ENCODE results near the gene CFAP73. TPM values are rescaled to one million over a fixed set of nuclear protein-coding genes. Genes with fewer than 3 reads are reported as not detected.

The CFAP73 gene
- total and polyA plus RNA-seq, 2 donors from 2014 or later, result 0.52 to 2.4 TPM

DNA sequence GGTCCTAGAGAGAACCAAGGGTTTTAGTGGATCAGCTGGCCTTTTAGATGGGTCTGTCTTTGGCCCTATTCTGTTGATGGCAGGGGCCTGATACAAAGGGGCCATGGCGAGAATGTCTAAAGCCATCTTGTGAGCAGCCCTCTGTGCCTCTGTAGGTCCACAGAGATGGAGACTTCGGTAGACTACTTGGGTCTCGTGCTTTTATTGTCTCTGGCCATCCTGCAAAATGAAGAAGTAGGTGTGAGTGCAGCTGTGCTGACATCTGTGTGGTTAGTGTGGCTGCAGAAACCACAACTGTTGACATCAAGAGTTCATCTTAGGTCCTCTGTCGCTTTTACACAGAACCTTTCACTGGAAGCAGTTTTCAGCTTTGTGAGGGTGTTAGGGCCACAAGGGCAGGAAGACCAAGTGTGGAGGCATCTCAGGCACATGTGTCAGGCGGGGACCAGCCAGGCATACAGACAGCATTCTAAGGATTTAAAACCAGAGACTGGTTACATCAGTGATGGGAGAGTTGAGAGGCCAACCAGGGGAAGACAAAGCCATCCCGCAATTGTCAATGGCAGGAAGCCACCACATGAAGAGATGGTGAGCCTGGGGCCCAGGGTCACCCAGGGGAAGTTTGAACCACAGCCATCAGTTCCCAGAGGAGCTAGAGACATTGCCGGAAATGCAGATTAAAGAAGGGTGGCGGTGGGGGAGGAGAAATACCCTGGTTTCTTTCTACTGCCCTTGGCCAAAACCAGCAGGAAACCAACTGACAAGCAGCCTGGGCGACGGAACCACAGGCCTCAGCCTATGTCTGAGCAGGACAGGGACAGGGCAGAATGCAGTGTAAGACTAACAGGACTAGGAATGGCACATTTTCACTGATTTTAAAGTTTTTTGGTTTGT, 58.8 kb downstream of the CFAP73 start:
- Histone ChIP-seq H3K36me3 (ENCODE audit: control insufficient read depth in 2 of 3, insufficient read depth in 3 of 3, low read length in 3 of 3) (no peaks in the 10 kb centered on the region), H3K9ac (ENCODE audit: low read length in 3 of 3) (no peak overlapping the region), H3K4me3 (ENCODE audit: low read length in 3 of 3) (no peak overlapping the region), H3K9me3 (ENCODE audit: control insufficient read depth in 2 of 3, insufficient read depth in 1 of 3, low read length in 3 of 3) (no peaks in the 10 kb centered on the region), H3K27me3 (ENCODE audit: control insufficient read depth, insufficient read depth, low read length) (no peaks in the 10 kb centered on the region), H3K4me1 (ENCODE audit: control insufficient read depth in 2 of 3, insufficient read depth in 2 of 3, low read depth in 1 of 3, low read length in 3 of 3) (peaks cover 0 to 10% (median 0%) of the 10 kb centered on the region in 3 donors), H3K27ac (ENCODE audit: low read depth in 2 of 2, low read length in 2 of 2) (peak overlapping the region; percentile 27 to 44)
- TF ChIP-seq, protein P1, sequence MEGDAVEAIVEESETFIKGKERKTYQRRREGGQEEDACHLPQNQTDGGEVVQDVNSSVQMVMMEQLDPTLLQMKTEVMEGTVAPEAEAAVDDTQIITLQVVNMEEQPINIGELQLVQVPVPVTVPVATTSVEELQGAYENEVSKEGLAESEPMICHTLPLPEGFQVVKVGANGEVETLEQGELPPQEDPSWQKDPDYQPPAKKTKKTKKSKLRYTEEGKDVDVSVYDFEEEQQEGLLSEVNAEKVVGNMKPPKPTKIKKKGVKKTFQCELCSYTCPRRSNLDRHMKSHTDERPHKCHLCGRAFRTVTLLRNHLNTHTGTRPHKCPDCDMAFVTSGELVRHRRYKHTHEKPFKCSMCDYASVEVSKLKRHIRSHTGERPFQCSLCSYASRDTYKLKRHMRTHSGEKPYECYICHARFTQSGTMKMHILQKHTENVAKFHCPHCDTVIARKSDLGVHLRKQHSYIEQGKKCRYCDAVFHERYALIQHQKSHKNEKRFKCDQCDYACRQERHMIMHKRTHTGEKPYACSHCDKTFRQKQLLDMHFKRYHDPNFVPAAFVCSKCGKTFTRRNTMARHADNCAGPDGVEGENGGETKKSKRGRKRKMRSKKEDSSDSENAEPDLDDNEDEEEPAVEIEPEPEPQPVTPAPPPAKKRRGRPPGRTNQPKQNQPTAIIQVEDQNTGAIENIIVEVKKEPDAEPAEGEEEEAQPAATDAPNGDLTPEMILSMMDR (IDR thresholded peaks at IDR 0.05; ENCODE audit: borderline replicate concordance, extremely low read depth, insufficient read depth), result no peak
- DNase-seq, result peak in 1 of 5 donors; percentile 81
- no peak for FAIRE-seq
- intact Hi-C loops (cut with DNase I), result no loop called here

Small RNAs within 50 kb of the gene (microRNA-seq; reads per million reads assigned to microRNA genes)
- gene MIR7106, result not detected

Other genes starting within 250 kb of the CFAP73 start
- gene OAS1, start 242.8 kb upstream of the CFAP73 start, total RNA-seq, result 17.5 TPM
- 27.2 TPM for gene OAS1, start 242.8 kb upstream of the CFAP73 start, polyA plus RNA-seq (ENCODE audit: insufficient read depth, low read depth, low replicate concordance)
- gene OAS3, start 211.2 kb upstream of the CFAP73 start, total RNA-seq, result 15.6 TPM
- 2.5 TPM for gene OAS3, start 211.2 kb upstream of the CFAP73 start, polyA plus RNA-seq (ENCODE audit: insufficient read depth, low read depth, low replicate concordance)
- gene OAS2, start 171.2 kb upstream of the CFAP73 start, total RNA-seq, result 11.7 TPM
- gene OAS2, start 171.2 kb upstream of the CFAP73 start, polyA plus RNA-seq (ENCODE audit: insufficient read depth, low read depth, low replicate concordance), result 5.0 TPM
- gene DTX1, start 93.0 kb upstream of the CFAP73 start, total RNA-seq, result 4.9 TPM
- gene DTX1, start 93.0 kb upstream of the CFAP73 start, polyA plus RNA-seq (ENCODE audit: insufficient read depth, low read depth, low replicate concordance), result 7.3 TPM
- 58.3 TPM for gene RASAL1, start 14.0 kb upstream of the CFAP73 start, total RNA-seq
- gene RASAL1, start 14.0 kb upstream of the CFAP73 start, polyA plus RNA-seq (ENCODE audit: insufficient read depth, low read depth, low replicate concordance), result 23.5 TPM
- 62.0 TPM for gene DDX54, start 35.8 kb downstream of the CFAP73 start, total RNA-seq
- gene DDX54, start 35.8 kb downstream of the CFAP73 start, polyA plus RNA-seq (ENCODE audit: insufficient read depth, low read depth, low replicate concordance), result 55.4 TPM
- 14.6 TPM for gene RITA1, start 36.0 kb downstream of the CFAP73 start, total RNA-seq
- 31.6 TPM for gene RITA1, start 36.0 kb downstream of the CFAP73 start, polyA plus RNA-seq (ENCODE audit: insufficient read depth, low read depth, low replicate concordance)
- gene TPCN1, start 71.7 kb downstream of the CFAP73 start, total RNA-seq, result 93.3 TPM
- 38.4 TPM for gene TPCN1, start 71.7 kb downstream of the CFAP73 start, polyA plus RNA-seq (ENCODE audit: insufficient read depth, low read depth, low replicate concordance)
- 61.5 TPM for gene SLC8B1, start 185.4 kb downstream of the CFAP73 start, total RNA-seq
- gene SLC8B1, start 185.4 kb downstream of the CFAP73 start, polyA plus RNA-seq (ENCODE audit: insufficient read depth, low read depth, low replicate concordance), result 18.6 TPM
- 37.9 TPM for gene PLBD2, start 208.9 kb downstream of the CFAP73 start, total RNA-seq
- gene PLBD2, start 208.9 kb downstream of the CFAP73 start, polyA plus RNA-seq (ENCODE audit: insufficient read depth, low read depth, low replicate concordance), result 12.1 TPM